Duodenal mucosa (tissue), 2 donors: ENCODE measurements around the gene CDH11.

Source experiments
- H3K27ac ChIP-seq: one replicate; pipeline ENCODE4 v1.7.0; 2013; ENCODE audit warnings: low read depth, low read length
- H3K27me3 ChIP-seq, 2 donors: one replicate each; pipeline ENCODE4 v1.7.0; 2013; ENCODE audit warnings: low read length in 2 of 2, control low read depth in 1 of 2; ENCODE audit not compliant: insufficient read depth in 2 of 2, control insufficient read depth in 1 of 2
- H3K36me3 ChIP-seq, 2 donors: one replicate each; pipeline ENCODE4 v1.7.0; 2013; ENCODE audit warnings: low read length in 2 of 2, control low read depth in 1 of 2; ENCODE audit not compliant: insufficient read depth in 2 of 2, control insufficient read depth in 1 of 2
- H3K4me1 ChIP-seq, 2 donors: one replicate each; pipeline ENCODE4 v1.7.0; 2013; ENCODE audit warnings: low read length in 2 of 2, control low read depth in 1 of 2; ENCODE audit not compliant: insufficient read depth in 2 of 2, control insufficient read depth in 1 of 2
- H3K4me3 ChIP-seq, 2 donors: one replicate each; pipeline ENCODE4 v1.7.0; 2013; ENCODE audit warnings: low read length in 2 of 2, low read depth in 1 of 2
- H3K9ac ChIP-seq, 2 donors: one replicate each; pipeline ENCODE4 v1.7.0; 2013; ENCODE audit warnings: low read length in 2 of 2, low read depth in 1 of 2
- H3K9me3 ChIP-seq, 2 donors: one replicate each; pipeline ENCODE4 v1.7.0; 2013; ENCODE audit warnings: low read length in 2 of 2, control low read depth in 1 of 2; ENCODE audit not compliant: control insufficient read depth in 1 of 2

Gene CDH11

GRCh38 chr16:65121870-65122723, at the start of gene CDH11:
Gene CDH11, minus strand, starts transcription at chr16:65122063. Its CDS starts 117,194 bp downstream, at chr16:65004869.
- peaks cover 0 to 5% of the 10 kb centered on the region in 2 donors for H3K4me1 ChIP-seq
- H3K9ac ChIP-seq: peak within 1 kb of the TSS; percentile 39 to 43
- H3K27ac ChIP-seq: peak within 1 kb of the TSS; percentile 62
- H3K9me3 ChIP-seq: no peaks in the 10 kb centered on the region
- H3K36me3 ChIP-seq: no peaks in the 10 kb centered on the region
- H3K4me3 ChIP-seq: peak within 1 kb of the TSS; percentile 50 to 61
- peaks cover 11% of the 10 kb centered on the region in 2 donors for H3K27me3 ChIP-seq

GRCh38 chr16:65154321-65154720, 32.5 kb upstream of the CDH11 start:
- no peaks in the 10 kb centered on the region for H3K27me3 ChIP-seq
- no peak overlapping the region for H3K27ac ChIP-seq
- H3K4me3 ChIP-seq: no peak overlapping the region
- no peaks in the 10 kb centered on the region for H3K9me3 ChIP-seq
- H3K36me3 ChIP-seq: no peaks in the 10 kb centered on the region
- no peaks in the 10 kb centered on the region for H3K4me1 ChIP-seq
- no peak overlapping the region for H3K9ac ChIP-seq

- H3K9ac ChIP-seq: no peak overlapping the region
- no peak overlapping the region for H3K27ac ChIP-seq
- no peaks in the 10 kb centered on the region for H3K27me3 ChIP-seq
- H3K4me3 ChIP-seq: no peak overlapping the region
- no peaks in the 10 kb centered on the region for H3K9me3 ChIP-seq
- no peaks in the 10 kb centered on the region for H3K4me1 ChIP-seq
- H3K36me3 ChIP-seq: no peaks in the 10 kb centered on the region
Measured at GRCh38 chr16:65153365-65154105, 31.7 kb upstream of the CDH11 start.

- no peaks in the 10 kb centered on the region for H3K36me3 ChIP-seq
- H3K27me3 ChIP-seq: no peaks in the 10 kb centered on the region
- H3K27ac ChIP-seq: no peak overlapping the region
- no peak overlapping the region for H3K9ac ChIP-seq
- no peak overlapping the region for H3K4me3 ChIP-seq
- no peaks in the 10 kb centered on the region for H3K9me3 ChIP-seq
- H3K4me1 ChIP-seq: no peaks in the 10 kb centered on the region
Measured at GRCh38 chr16:65148804-65149203, 26.9 kb upstream of the CDH11 start.

GRCh38 chr16:65142276-65142675, 20.4 kb upstream of the CDH11 start:
- Histone ChIP-seq H3K9ac (no peak overlapping the region), H3K9me3 (no peaks in the 10 kb centered on the region), H3K36me3 (no peaks in the 10 kb centered on the region), H3K27me3 (no peaks in the 10 kb centered on the region), H3K27ac (no peak overlapping the region), H3K4me1 (no peaks in the 10 kb centered on the region), H3K4me3 (no peak overlapping the region)

- H3K36me3 ChIP-seq: no peaks in the 10 kb centered on the region
- no peaks in the 10 kb centered on the region for H3K4me1 ChIP-seq
- no peaks in the 10 kb centered on the region for H3K27me3 ChIP-seq
- H3K9ac ChIP-seq: no peak overlapping the region
- no peaks in the 10 kb centered on the region for H3K9me3 ChIP-seq
- H3K4me3 ChIP-seq: no peak overlapping the region
- no peak overlapping the region for H3K27ac ChIP-seq
Measured at GRCh38 chr16:65136681-65137080, 14.8 kb upstream of the CDH11 start.

GRCh38 chr16:65126845-65127624, 5.2 kb upstream of the CDH11 start:
- peaks cover 5 to 7% of the 10 kb centered on the region in 2 donors for H3K27me3 ChIP-seq
- no peak overlapping the region for H3K4me3 ChIP-seq
- H3K27ac ChIP-seq: no peak overlapping the region
- H3K9ac ChIP-seq: no peak overlapping the region
- peaks cover 0 to 5% of the 10 kb centered on the region in 2 donors for H3K4me1 ChIP-seq
- H3K9me3 ChIP-seq: no peaks in the 10 kb centered on the region
- no peaks in the 10 kb centered on the region for H3K36me3 ChIP-seq

GRCh38 chr16:65125871-65126270, 4.0 kb upstream of the CDH11 start:
- peaks cover 5 to 11% of the 10 kb centered on the region in 2 donors for H3K27me3 ChIP-seq

GRCh38 chr16:65125322-65125721, 3.5 kb upstream of the CDH11 start:
- peaks cover 7 to 11% of the 10 kb centered on the region in 2 donors for H3K27me3 ChIP-seq
- no peaks in the 10 kb centered on the region for H3K9me3 ChIP-seq
- no peaks in the 10 kb centered on the region for H3K36me3 ChIP-seq
- no peak overlapping the region for H3K27ac ChIP-seq
- peaks cover 0 to 5% of the 10 kb centered on the region in 2 donors for H3K4me1 ChIP-seq
- no peak overlapping the region for H3K9ac ChIP-seq
- H3K4me3 ChIP-seq: no peak overlapping the region

More at GRCh38 chr16:65125871-65126270, 4.0 kb upstream of the CDH11 start:
- no peak overlapping the region for H3K9ac ChIP-seq
- no peak overlapping the region for H3K27ac ChIP-seq
- H3K36me3 ChIP-seq: no peaks in the 10 kb centered on the region
- H3K9me3 ChIP-seq: no peaks in the 10 kb centered on the region
- no peak overlapping the region for H3K4me3 ChIP-seq
- H3K4me1 ChIP-seq: peaks cover 0 to 5% of the 10 kb centered on the region in 2 donors
